Measurements from ENCODE around the gene GALNT17.
"Not testable (repeated sequence)": the region's sequence is repeated elsewhere in the genome, so short reads cannot be mapped to it uniquely, and the experiment has no call there.

GALNT17 gene

GRCh38 chr7:71604818-71605414 is 473.0 kb downstream of the GALNT17 start:
- no peak overlapping the region for H3K4me3 ChIP-seq (ENCODE audit: low read depth, low read length)

- H3K4me3 ChIP-seq (ENCODE audit: low read depth, low read length): no peak overlapping the region
Observed at GRCh38 chr7:71611986-71612385, 480.0 kb downstream of the GALNT17 start.

- H3K4me3 ChIP-seq (ENCODE audit: low read depth, low read length): no peak overlapping the region
Observed at GRCh38 chr7:71612911-71613310, 481.0 kb downstream of the GALNT17 start.

GRCh38 chr7:71613313-71613712 is 481.4 kb downstream of the GALNT17 start:
- no peak overlapping the region for H3K4me3 ChIP-seq (ENCODE audit: low read depth, low read length)

- no peak overlapping the region for H3K4me3 ChIP-seq (ENCODE audit: low read depth, low read length)
Observed at GRCh38 chr7:71615017-71615416, 483.1 kb downstream of the GALNT17 start.

GRCh38 chr7:71616217-71616616 is 484.3 kb downstream of the GALNT17 start:
- H3K4me3 ChIP-seq (ENCODE audit: low read depth, low read length): no peak overlapping the region

GRCh38 chr7:71618278-71618677 is 486.3 kb downstream of the GALNT17 start:
- H3K4me3 ChIP-seq (ENCODE audit: low read depth, low read length): no peak overlapping the region

- H3K4me3 ChIP-seq (ENCODE audit: low read depth, low read length): no peak overlapping the region
Observed at GRCh38 chr7:71625545-71625944, 493.6 kb downstream of the GALNT17 start.

GRCh38 chr7:71626206-71626605 is 494.3 kb downstream of the GALNT17 start:
- no peak overlapping the region for H3K4me3 ChIP-seq (ENCODE audit: low read depth, low read length)

- no peak overlapping the region for H3K4me3 ChIP-seq (ENCODE audit: low read depth, low read length)
Observed at GRCh38 chr7:71627651-71628050, 495.7 kb downstream of the GALNT17 start.

GRCh38 chr7:71630516-71630915 is 498.6 kb downstream of the GALNT17 start:
- no peak overlapping the region for H3K4me3 ChIP-seq (ENCODE audit: low read depth, low read length)

- no peak overlapping the region for H3K4me3 ChIP-seq (ENCODE audit: low read depth, low read length)
Observed at GRCh38 chr7:71633551-71634008, 501.6 kb downstream of the GALNT17 start.

- H3K4me3 ChIP-seq (ENCODE audit: low read depth, low read length): not testable (repeated sequence)
Observed at GRCh38 chr7:71635849-71636248, 503.9 kb downstream of the GALNT17 start.

- no peak overlapping the region for H3K4me3 ChIP-seq (ENCODE audit: low read depth, low read length)
Observed at GRCh38 chr7:71636329-71636728, 504.4 kb downstream of the GALNT17 start.

GRCh38 chr7:71637578-71637977 is 505.6 kb downstream of the GALNT17 start:
- H3K4me3 ChIP-seq (ENCODE audit: low read depth, low read length): no peak overlapping the region

- H3K4me3 ChIP-seq (ENCODE audit: low read depth, low read length): no peak overlapping the region
Observed at GRCh38 chr7:71638108-71638507, 506.2 kb downstream of the GALNT17 start.

- H3K4me3 ChIP-seq (ENCODE audit: low read depth, low read length): no peak overlapping the region
Observed at GRCh38 chr7:71639382-71640085, 507.6 kb downstream of the GALNT17 start.

GRCh38 chr7:71643031-71643430 is 511.1 kb downstream of the GALNT17 start:
- not testable (repeated sequence) for H3K4me3 ChIP-seq (ENCODE audit: low read depth, low read length)

GRCh38 chr7:71645836-71646235 is 513.9 kb downstream of the GALNT17 start:
- H3K4me3 ChIP-seq (ENCODE audit: low read depth, low read length): no peak overlapping the region

- no peak overlapping the region for H3K4me3 ChIP-seq (ENCODE audit: low read depth, low read length)
Observed at GRCh38 chr7:71649812-71650211, 517.9 kb downstream of the GALNT17 start.

- no peak overlapping the region for H3K4me3 ChIP-seq (ENCODE audit: low read depth, low read length)
Observed at GRCh38 chr7:71650653-71651337, 518.9 kb downstream of the GALNT17 start.

- no peak overlapping the region for H3K4me3 ChIP-seq (ENCODE audit: low read depth, low read length)
Observed at GRCh38 chr7:71652510-71652909, 520.6 kb downstream of the GALNT17 start.
